GM18508 (cell line): Measurements from ENCODE around the gene RNF114.
"Not testable (repeated sequence)": the region's sequence is repeated elsewhere in the genome, so short reads cannot be mapped to it uniquely, and the experiment has no call there.

Experiments
- ATAC-seq: cut with Tn5 transposase; IDR thresholded peaks from one replicate; pipeline ENCODE4 v1.9.1; 2021; ENCODE audit warnings: moderate number of reproducible peaks; ENCODE audit not compliant: insufficient read depth, unreplicated experiment

RNF114 gene

GRCh38 chr20:49957089-49957938 lies 21.1 kb downstream of the RNF114 start:
- ATAC-seq = not testable (repeated sequence)

GRCh38 chr20:49961413-49961812 lies 25.2 kb downstream of the RNF114 start:
- no peak for ATAC-seq

- no peak for ATAC-seq
Observed at GRCh38 chr20:49964964-49965780, 29.0 kb downstream of the RNF114 start.

- no peak for ATAC-seq
Observed at GRCh38 chr20:49965781-49966305, 29.6 kb downstream of the RNF114 start.

- no peak for ATAC-seq
Observed at GRCh38 chr20:49966861-49967260, 30.7 kb downstream of the RNF114 start.

- no peak for ATAC-seq
Observed at GRCh38 chr20:49969234-49969633, 33.0 kb downstream of the RNF114 start.

GRCh38 chr20:49969946-49970345 lies 33.7 kb downstream of the RNF114 start:
- ATAC-seq = no peak

GRCh38 chr20:49970498-49970897 lies 34.3 kb downstream of the RNF114 start:
- ATAC-seq = no peak

GRCh38 chr20:49973981-49974380 lies 37.8 kb downstream of the RNF114 start:
- ATAC-seq = no peak

- no peak for ATAC-seq
Observed at GRCh38 chr20:49976542-49976941, 40.3 kb downstream of the RNF114 start.

GRCh38 chr20:49977740-49978139 lies 41.5 kb downstream of the RNF114 start:
- not testable (repeated sequence) for ATAC-seq

- no peak for ATAC-seq
Observed at GRCh38 chr20:49978685-49979029, 42.5 kb downstream of the RNF114 start.

- no peak for ATAC-seq
Observed at GRCh38 chr20:49979030-49979832, 43.0 kb downstream of the RNF114 start.

- no peak for ATAC-seq
Observed at GRCh38 chr20:49980140-49981008, 44.2 kb downstream of the RNF114 start.

GRCh38 chr20:49981218-49982071 lies 45.2 kb downstream of the RNF114 start:
- no peak for ATAC-seq

GRCh38 chr20:49982072-49982345 lies 45.8 kb downstream of the RNF114 start:
- ATAC-seq = no peak

- ATAC-seq = no peak
Observed at GRCh38 chr20:49982346-49983122, 46.3 kb downstream of the RNF114 start, which contains the start of gene SNAI1. SNAI1 (plus strand) TSS chr20:49982980; CDS start chr20:49983060, 80 bp downstream.
